Posterior vena cava (tissue), 2 donors: ENCODE data around the gene ZNG1A. TPM values are rescaled to one million over a fixed set of nuclear protein-coding genes. Genes with fewer than 3 reads are reported as not detected.
"Not testable (repeated sequence)": the region's sequence is repeated elsewhere in the genome, so short reads cannot be mapped to it uniquely, and the experiment has no call there.

ENCODE experiments used
- DNase-seq: peaks from one replicate; pipeline ENCODE4 v3.0.0-alpha.2; 2020; ENCODE audit warnings: low spot score
- intact Hi-C, 2 donors: fragments of 100-400 bp; cut with DNase I; formaldehyde crosslinking; loops; one replicate each; pipeline versions ENCODE4 v1.14.1 to v1.14.2; 2022 to 2023
- long read RNA-seq, 2 donors: library from polyadenylated mRNA; unstranded; transcript quantifications; one replicate each; pipeline ENCODE4 v2.0.0, GENCODE V29; 2020 to 2021
- total RNA-seq, 2 donors: library from RNA; stranded (reverse); fragmentation: NEBNext Ultra II Directional; extraction: Animal tissue kit (Norgen Biotek cat#: 25700); gene quantifications; one replicate each; pipeline ENCODE4 v1.2.1, GENCODE V29; 2021
- donor health status: DM: yes; HTN: yes; CAD: no.
- donor health status: DM: yes; HTN: yes; CAD: no.

The ZNG1A gene
- total RNA-seq, result 10 to 100 TPM; 26.7 to 35.7 TPM
- long read RNA-seq, donor 1, transcript CBWD1-202 (15 exons, 1,706 nt), result major isoform, 5 of 11 reads
- long read RNA-seq, donor 1, partial matches to known transcripts, result 0 of 11 reads
- long read RNA-seq, donor 1, other reads (novel, unspliced or antisense), result 2 of 11 reads
- long read RNA-seq, donor 2, transcript CBWD1-201 (16 exons, 1,771 nt), result minor isoform, 16 of 156 reads
- long read RNA-seq, donor 2, transcript CBWD1-207 (14 exons, 1,241 nt), result minor isoform, 8 of 156 reads
- long read RNA-seq, donor 2, transcript CBWD1-202 (15 exons, 1,706 nt), result major isoform, 108 of 156 reads
- long read RNA-seq, donor 2, partial matches to known transcripts, result 1 of 156 reads
- long read RNA-seq, donor 2, other reads (novel, unspliced or antisense), result 22 of 156 reads

DNA sequence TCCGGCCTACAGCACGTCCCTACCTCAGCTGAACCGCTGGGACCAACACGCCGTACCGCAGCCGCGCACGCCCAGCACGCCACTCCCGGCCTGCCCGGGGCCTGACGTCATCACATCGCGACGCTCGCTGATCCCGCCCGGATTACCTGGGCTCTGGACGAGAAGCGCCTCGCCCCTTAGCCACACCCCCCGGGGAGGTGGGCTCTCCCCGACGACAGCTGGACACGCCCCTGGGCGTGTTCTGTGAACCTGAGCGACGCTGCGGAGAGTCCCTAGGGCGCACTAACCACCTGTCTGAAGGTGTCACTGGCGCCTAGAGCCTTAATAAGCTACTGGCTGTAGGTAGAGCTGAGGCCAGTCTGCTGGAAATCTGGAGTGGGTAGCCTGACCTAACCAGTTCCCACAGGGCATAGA is at the start of gene ZNG1A:
TSS of gene ZNG1A (minus strand) at position 87 of the 414 bp plus-strand sequence. CDS start 87 bp downstream, outside the sequence.
- DNase-seq, intact Hi-C loops: not testable (repeated sequence)

DNA sequence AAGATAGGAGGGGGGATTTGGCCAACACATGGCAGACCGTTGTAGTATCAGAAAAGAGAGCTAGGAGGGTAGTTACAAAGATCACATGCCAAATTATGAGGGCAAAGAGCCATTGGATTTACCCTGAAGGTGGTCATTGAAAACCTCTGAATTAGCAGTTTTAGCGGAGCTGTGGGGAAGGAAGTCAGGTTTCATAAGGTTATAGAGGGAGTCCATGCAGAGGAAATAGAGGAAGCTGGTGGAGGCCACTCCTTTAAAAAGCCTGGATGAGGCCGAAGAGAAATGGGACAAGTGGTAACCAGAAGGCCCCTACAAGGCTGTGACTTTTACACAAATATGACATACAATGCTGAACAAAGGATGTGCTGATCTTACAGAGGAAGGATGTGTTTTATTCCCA is 49.0 kb upstream of the ZNG1A start:
- DNase-seq, result no peak
- intact Hi-C loops, result no loop called here

DNA sequence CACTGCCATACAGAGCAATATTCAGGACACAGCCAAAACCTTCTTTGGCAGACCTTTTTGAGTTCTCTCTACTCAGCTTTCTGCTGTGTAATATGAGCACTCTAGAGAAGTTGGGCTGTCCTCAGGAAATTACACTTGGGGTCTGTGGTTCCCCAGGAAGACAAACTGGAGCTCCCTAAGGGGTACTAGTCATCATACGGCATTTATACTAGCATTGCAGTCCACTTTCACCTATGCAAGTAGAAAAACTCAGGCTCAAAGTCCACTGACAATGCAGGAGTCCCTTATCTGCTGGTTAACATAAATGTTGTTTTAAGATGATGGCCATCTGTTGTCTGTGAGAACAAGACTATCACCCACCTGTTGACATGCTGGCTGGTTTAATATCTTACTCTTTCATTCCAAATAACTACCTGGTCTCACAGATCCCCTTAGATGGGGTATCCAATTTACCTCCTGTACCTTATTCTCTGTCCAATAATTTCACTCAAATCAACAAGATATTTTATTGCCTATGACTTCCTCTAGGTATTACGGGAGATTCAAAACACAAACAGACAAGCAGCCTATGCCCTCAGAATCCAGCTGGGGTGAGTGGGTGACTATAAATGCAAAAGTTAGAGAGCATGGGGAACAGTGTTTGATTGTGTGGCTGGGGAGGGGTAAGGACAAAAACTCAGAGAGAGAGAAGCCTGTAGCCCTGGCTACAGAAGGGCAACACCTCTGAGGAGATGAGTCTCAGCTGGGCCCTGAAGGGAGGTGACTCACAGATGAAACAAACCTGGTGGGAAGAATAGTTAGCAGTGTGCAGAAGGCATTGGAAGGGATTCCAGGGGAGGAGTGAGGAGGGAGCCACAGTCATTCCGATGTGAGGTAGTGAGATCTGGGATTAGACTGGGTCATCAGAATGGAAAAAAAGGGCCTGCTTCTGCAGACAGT is 46.0 kb upstream of the ZNG1A start:
- intact Hi-C loops, result no loop called here
- DNase-seq, result no peak

DNA sequence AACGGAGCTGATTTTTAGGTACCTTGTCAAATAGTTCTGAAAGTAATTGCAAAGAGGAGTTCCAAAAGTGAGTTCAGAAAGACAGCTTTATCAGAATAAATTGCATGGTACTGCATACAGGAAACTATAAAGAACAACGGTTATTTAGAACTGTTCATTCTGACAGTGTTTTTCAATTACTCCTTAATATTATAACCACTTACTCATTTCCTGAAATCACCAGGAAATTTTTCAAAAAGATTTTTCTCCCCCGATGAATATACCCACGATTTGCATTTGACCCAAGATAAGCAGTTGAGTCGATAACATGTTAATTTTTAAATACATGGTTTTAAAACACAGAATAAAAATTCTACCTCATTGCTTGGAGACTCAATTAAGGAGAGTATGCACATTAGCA is 45.2 kb upstream of the ZNG1A start:
- no peak for DNase-seq
- intact Hi-C loops, result no loop called here

DNA sequence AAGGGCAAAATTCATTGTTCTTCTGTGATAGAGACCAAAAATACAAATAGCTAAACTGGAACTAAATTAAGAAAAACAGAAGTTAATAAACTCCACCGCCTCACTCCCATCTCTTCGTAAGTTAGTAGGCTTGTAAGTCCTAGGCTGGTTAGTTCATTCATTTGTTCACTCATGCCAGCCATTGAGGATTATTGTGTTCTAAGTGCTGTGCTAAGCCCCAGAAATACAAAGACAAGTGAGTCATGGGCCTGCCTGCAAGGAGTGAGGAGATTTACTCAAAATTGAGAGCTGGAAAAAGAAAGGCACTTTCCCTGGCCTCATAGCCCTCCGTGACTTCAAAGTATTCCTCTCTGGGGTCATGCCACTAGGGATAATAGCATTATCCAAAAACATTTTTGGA is 44.3 kb upstream of the ZNG1A start:
- DNase-seq, result no peak
- intact Hi-C loops, result no loop called here

DNA sequence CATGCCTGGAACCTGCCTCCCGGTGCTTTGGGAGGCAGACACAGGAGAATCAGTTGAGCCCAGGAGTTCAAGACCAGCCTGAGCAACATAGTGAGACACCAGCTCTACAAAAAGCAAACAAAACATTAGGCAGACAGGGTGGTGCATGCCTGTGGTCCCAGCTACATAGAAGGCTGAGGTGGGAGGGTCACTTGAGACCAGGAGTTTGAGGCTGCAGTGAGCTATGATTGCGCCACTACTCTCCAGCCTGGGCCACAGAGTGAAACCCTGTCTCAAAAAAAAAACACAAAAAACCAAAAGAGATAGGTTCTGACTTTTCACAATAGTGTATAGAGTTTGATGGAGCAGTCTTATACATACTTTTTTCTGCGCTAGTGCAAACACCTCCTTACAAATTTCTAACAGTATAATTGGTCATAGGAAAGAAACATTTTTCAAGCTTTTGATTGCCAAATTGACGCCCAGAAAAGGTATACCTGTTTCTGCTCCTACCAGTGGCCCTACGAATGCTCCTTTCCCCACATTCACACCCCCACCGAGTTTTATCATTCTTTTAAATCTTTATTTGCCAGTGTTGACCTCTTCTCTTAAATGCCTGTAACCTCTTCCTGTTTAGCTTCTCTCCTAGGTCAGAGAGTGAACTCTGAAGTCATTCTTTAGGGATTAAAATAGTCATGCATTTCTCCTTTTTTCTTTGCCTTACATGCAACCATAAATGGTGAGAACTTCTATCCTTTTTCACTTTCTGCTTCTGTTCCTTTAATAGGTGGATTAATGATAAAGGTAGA is 43.3 kb upstream of the ZNG1A start:
- intact Hi-C loops, result no loop called here
- no peak for DNase-seq

DNA sequence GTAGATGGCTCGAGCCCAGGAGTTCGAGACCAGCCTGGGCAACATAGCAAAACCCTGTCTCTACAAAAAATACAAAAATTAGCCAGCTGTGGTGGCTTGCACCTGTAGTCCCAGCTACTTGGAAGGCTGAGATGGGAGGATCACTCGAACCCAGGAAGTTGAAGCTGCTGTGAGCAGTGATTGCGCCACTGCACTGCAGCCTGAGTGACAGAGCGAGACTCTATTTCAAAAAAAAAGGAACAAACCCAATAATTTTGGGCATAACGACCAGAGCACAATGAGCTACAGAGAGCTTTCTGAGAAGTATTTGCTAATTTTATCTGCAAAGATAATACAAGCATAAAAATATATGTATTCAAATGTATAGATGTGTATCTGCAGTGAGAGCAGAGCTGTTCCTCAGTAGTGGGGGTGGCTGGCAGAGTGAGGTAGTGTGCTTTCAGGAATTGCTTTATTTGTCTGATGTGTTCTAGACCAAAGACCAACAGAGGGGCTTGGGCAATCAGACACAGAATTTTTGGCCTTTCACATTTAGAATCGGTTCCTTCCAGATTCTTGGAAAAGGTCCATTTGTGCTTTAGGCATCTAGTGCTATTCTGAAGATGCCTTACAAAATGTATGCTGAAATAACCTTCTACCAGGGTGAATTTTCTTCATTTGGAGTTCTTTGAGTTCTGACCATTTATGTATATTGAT is 41.0 kb upstream of the ZNG1A start:
- no peak for DNase-seq
- intact Hi-C loops, result no loop called here

DNA sequence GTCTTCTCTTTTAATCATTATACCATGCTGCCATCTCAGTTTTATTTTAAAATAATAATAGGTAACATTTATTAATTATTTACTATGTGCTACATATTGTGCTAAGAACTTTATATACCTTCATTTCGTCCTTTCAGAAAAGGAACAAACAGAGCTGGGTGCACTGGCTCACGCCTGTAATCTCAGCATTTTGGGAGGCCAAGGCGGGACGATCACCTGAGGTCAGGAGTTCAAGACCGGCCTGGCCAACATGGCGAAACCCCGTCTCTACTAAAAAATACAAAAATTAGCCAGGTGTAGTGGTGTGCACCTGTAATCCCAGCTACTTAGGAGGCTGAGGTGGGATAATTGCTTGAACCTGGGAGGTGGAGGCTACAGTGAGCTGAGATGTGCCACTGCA is 40.2 kb upstream of the ZNG1A start:
- intact Hi-C loops, DNase-seq: not testable (repeated sequence)

DNA sequence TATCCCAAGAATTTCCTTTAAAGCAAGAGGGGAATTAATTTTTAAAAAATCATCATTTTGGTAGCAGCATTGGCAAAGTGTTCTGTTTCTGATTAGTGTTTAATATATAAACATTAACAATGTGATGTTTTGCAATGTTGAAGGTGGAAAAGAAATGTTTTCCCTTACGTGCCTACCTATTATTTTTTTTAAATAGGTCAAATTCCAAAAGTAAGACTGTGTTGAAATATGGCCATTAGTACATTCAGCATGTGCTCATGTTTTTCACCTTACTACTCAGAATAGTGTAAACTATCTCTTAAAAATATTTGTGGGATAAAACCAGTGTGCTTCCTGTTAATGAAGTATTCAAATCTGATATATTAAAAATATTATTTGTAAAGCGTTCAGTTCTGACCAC is 39.1 kb upstream of the ZNG1A start:
- no peak for DNase-seq
- intact Hi-C loops, result no loop called here

DNA sequence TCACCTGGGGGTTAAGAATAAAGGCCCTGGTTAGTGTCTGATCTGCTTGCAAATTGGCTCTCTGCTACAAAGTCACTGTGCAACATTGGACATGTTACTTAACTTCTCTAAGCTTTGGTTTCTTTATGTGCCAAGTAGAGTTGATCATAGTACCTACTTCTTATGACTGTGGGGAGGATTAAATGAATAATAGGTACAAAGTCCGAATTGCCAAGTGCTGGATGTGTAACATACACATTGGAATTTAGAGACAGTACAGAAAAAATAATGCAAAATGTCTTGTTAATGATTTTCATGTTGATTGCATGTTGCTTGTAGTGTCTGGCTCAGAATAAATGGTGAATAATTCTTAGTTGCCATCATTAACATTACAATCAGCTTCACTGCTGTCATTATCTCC is 38.0 kb upstream of the ZNG1A start:
- no peak for DNase-seq
- intact Hi-C loops, result no loop called here

DNA sequence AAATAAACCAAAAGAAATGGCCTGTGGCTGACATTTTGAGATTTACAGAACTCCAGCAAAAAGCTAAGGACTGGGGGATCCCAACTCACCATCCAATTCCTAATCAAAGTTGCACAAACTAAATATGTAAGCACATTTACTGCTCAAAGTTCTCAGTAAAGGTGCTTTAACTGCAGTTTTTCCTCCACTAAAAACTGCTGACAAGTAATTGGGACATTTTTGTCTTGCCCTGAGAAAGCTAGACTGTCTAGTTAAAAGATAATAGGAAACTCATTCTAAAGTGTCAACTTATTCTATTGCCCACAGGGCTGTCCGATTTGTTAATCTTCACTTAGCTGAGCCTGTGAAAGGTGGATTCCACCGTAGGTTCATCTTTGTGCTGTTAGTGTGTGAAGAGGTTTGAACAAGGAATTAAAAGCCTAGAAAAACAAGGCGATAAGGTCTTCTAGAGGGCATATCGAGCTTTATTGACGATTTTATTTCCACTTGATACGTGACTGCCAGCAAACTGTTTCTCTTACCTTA is 36.8 kb upstream of the ZNG1A start:
- DNase-seq, result no peak
- intact Hi-C loops, result no loop called here

DNA sequence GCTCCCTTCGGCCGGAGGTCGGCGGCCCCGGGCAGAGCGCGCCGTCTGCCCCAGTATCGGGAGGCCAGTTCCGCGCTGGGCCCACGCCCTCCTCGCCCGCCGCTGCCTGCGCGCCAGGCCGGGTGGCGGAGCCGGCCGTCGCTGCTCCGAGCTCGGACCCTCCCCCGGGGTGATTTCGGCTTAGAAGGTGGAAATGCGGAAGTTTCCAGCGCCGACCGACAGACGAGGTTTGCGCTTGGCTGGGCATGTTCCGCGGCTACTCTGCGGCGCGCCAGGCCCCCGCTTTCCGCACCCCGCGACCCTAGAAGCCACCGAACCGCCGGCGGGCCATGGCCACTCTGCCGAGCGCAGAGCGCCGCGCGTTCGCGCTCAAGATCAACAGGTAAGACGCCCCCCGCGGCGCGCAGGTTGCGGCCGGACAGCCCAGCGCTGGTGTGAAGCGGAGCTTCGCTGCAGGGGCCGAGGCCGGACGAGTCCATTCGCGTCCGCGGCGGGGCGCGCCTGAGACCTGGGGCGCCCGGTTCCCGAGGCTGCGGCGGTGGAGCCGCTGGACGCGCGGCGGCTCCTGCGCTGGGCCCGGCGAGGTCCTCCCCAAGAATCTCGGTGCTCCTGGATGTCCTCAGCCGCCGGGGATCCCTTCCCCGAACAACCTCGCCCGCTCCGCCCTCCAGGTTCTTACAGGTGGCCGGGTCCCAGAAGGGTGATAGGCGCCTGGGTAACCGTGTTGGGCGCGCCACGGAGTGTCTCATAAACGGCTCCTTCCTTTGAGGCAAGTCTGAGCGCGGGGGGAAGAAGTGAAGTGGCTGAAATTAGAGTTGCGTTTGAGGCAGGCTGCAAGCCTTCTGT is 36.0 kb upstream of the ZNG1A start, which contains the start of gene DOCK8:
TSS of gene DOCK8 (plus strand) at position 218 of the 846 bp plus-strand sequence. CDS start at position 330, 112 bp downstream.
- DNase-seq, result peak; percentile 93
- intact Hi-C loops, result no loop called here

DNA sequence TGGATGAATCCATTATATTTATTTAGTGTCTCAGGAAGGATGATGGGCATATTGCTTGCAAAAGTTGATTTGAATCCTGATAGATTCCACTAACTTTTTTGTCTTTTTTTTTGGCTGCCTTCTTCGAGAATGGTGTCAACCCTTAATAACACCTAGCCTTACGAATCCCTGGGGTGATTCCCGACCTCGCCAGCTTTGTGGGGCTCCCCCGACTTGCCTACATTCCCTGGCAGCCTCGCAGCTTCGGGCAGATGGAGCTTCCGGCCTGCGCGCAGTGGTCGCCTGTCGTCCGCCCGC is 35.4 kb upstream of the ZNG1A start:
- DNase-seq, result no peak
- intact Hi-C loops, result no loop called here

DNA sequence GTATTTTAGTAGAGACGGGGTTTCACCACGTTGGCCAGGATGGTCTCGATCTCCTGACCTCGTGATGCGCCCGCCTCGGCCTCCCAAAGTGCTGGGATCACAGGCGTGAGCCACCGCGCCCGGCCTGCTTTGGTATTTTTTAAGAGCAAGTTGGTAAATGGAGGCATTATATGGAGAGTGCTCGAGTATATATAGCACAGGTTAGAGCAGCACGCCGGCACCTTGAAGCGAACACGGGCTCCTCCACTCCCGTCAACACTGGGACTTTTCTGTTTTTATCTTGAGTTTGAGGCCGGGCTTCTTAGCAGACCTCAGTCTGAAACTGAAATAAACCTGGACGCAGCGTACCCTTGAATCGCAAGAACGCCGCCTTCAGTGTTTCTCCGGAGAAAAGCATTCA is 35.0 kb upstream of the ZNG1A start:
- DNase-seq, intact Hi-C loops: not testable (repeated sequence)

DNA sequence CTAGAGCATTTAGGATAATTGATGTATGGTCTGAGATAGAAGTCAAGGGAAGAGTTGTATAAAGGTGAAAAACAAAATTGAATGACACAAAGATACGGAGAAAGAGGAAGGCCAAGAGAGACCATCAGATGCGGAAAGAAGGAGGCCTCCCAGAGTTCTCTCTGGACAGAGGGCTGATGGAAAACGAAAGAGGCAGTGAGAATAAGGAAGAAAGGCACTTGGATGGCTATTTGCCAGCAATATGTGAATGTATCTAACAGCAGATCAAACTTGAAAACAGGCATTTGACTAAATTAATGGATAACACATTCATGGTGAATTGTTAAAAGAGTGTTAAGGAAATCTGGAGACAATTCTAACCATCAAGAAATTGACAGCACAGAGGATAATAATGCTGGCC is 33.4 kb upstream of the ZNG1A start:
- DNase-seq, result no peak
- intact Hi-C loops, result no loop called here

DNA sequence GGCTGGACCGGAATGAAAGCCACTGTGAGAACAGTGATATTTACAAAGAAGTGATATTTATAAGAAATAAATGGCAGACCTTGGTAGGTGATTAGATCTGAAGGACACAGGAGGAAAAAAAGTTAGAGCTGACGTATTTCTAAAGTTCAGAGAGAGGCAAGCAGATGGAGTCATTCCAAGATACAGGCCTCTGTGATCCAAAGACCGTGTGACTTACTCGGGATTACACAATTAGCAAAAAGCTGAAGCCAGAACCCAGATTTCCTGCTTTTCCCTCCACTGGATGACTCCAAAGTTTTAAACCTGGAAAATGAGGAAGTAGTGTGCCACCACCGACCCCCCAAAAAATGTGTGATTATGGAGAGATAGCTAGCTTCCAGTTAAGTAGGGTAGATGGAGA is 32.7 kb upstream of the ZNG1A start:
- intact Hi-C loops, result no loop called here

DNA sequence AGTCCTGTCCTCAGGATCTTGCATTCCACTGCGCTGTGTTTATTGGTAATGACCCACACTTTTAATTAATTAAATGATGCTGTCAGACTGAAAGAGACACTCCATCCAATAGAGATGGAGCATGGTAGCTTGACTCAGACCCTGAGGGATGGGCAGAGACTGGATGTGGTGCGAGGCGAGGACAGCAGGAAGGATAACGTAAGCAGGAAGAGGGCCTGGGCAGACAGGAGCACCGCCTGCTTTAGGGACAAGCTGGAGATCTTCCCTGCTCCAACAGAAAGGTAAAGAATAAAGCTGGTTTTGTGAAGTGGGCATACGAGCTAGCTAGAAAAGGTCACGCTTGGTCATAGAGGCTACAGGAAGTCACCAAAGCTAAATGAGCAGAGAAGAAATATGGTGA is 32.2 kb upstream of the ZNG1A start:
- no peak for DNase-seq

More for the DNA sequence above, 32.7 kb upstream of the ZNG1A start:
- no peak for DNase-seq

DNA sequence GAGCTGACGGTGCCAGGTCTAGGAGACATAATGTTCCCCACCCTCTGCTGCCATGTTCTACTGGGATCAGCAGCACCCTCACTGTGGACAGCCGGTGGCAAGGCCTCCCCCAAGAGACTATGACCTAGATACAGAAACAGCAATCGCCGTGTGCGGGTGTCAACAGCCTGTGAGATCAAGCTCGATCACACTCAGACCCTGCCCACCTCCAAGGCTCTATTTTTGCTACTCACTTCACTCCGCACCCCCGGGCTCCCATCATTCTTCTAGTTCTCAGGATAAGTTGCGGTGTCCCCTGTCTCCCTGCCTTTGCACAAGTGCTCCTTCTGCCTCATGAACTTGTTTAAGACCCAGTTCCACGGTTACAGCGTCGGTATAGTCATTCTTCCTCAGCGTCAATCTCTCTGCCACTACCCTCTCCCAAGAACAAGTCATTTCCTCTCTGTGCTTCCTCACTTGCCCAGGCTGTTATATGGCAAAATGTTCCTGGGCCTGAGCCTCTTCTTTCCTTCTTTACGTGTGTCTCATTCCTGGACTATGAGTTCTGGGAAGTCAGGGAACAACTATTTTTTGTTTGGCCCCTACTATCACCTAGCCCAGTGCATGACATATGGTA is 30.4 kb upstream of the ZNG1A start:
- intact Hi-C loops, result no loop called here
- DNase-seq, result no peak

More for the DNA sequence above, 32.2 kb upstream of the ZNG1A start:
- intact Hi-C loops, result no loop called here
